WTC11 (cell line): ENCODE measurements around the gene ZER1. TPM values are rescaled to one million over a fixed set of nuclear protein-coding genes. Genes with fewer than 3 reads are reported as not detected.

ENCODE experiments used
- ATAC-seq: fragments of 200-7000 bp; cut with Tn5 transposase; 2 replicates; pipeline ENCODE4 v1.10.0; 2021; ENCODE audit warnings: mild to moderate bottlenecking, moderate library complexity
- CTCF ChIA-PET: fragments of 300-600 bp; sonication (Branson Sonifier 250); formaldehyde crosslinking; loops from one replicate; lab custom pipeline; 2021; ENCODE audit warnings: antibody characterized with exemption; lab: Charles Lee
- POLR2A ChIA-PET: fragments of 350-600 bp; sonication (Branson Sonifier 250); formaldehyde crosslinking; loops from one replicate; lab custom pipeline; 2021; ENCODE audit warnings: antibody characterized with exemption; lab: Charles Lee
- DNase-seq: peaks from one replicate; pipeline ENCODE4 v3.0.0; 2021; ENCODE audit warnings: low spot score
- H3K27ac Mint-ChIP-seq: 2 replicates; pipeline ENCODE4 v1.8.0; 2021; ENCODE audit warnings: mixed read lengths
- H3K27me3 Mint-ChIP-seq: 2 replicates; pipeline ENCODE4 v1.8.0; 2021; ENCODE audit warnings: low read depth, mild to moderate bottlenecking, moderate library complexity, mixed read lengths
- H3K36me3 Mint-ChIP-seq: 2 replicates; pipeline ENCODE4 v1.8.0; 2021; ENCODE audit warnings: mixed read lengths
- H3K4me1 Mint-ChIP-seq: 2 replicates; pipeline ENCODE4 v1.8.0; 2022; ENCODE audit warnings: mixed read lengths
- H3K4me3 Mint-ChIP-seq: 2 replicates; pipeline ENCODE4 v1.8.0; 2021; ENCODE audit warnings: mild to moderate bottlenecking, moderate library complexity, mixed read lengths
- H3K9me3 Mint-ChIP-seq: 2 replicates; pipeline ENCODE4 v1.8.0; 2021; ENCODE audit warnings: mixed read lengths
- AFF4 ChIP-seq: sonication (generic); formaldehyde crosslinking; IDR thresholded peaks from 2 replicates; pipeline ENCODE4 v1.8.1; 2023; ENCODE audit warnings: mild to moderate bottlenecking, missing genetic modification reagents, borderline replicate concordance
- ATF3 ChIP-seq: sonication (generic); formaldehyde crosslinking; conservative IDR thresholded peaks from 2 replicates; pipeline ENCODE4 v1.8.1; 2022; ENCODE audit warnings: mild to moderate bottlenecking, missing genetic modification reagents
- CREM ChIP-seq: sonication (generic); formaldehyde crosslinking; IDR thresholded peaks from 2 replicates; pipeline ENCODE4 v1.8.1; 2022; ENCODE audit warnings: mild to moderate bottlenecking, missing genetic modification reagents, moderate library complexity
- E2F4 ChIP-seq: sonication (generic); formaldehyde crosslinking; IDR thresholded peaks from 2 replicates; pipeline ENCODE4 v1.8.1; 2022; ENCODE audit warnings: low read depth, mild to moderate bottlenecking, moderate library complexity, missing genetic modification reagents, borderline replicate concordance
- E2F5 ChIP-seq: sonication (generic); formaldehyde crosslinking; IDR thresholded peaks from 2 replicates; pipeline ENCODE4 v1.8.1; 2022; ENCODE audit warnings: mild to moderate bottlenecking, moderate library complexity, missing genetic modification reagents
- ETV6 ChIP-seq: sonication (generic); formaldehyde crosslinking; IDR thresholded peaks from 2 replicates; pipeline ENCODE4 v1.8.1; 2022; ENCODE audit warnings: mild to moderate bottlenecking, missing genetic modification reagents
- FOXJ3 ChIP-seq: sonication (generic); formaldehyde crosslinking; IDR thresholded peaks from 2 replicates; pipeline ENCODE4 v1.9.0; 2021; ENCODE audit warnings: missing genetic modification reagents, mild to moderate bottlenecking, borderline replicate concordance
- FOXP1 ChIP-seq: sonication (generic); formaldehyde crosslinking; IDR thresholded peaks from 2 replicates; pipeline ENCODE4 v1.8.0; 2022; ENCODE audit warnings: missing genetic modification reagents, mild to moderate bottlenecking, moderate library complexity, borderline replicate concordance
- FOXP4 ChIP-seq: sonication (generic); formaldehyde crosslinking; IDR thresholded peaks from 2 replicates; pipeline ENCODE4 v1.8.0; 2022; ENCODE audit warnings: mild to moderate bottlenecking, missing genetic modification reagents
- GABPB1 ChIP-seq: sonication (generic); formaldehyde crosslinking; IDR thresholded peaks from 2 replicates; pipeline ENCODE4 v1.8.1; 2023; ENCODE audit warnings: mild to moderate bottlenecking, missing genetic modification reagents
- MAX ChIP-seq: sonication (generic); formaldehyde crosslinking; IDR thresholded peaks from 2 replicates; pipeline ENCODE4 v1.8.0; 2022; ENCODE audit warnings: mild to moderate bottlenecking, missing genetic modification reagents
- NFE2L1 ChIP-seq: sonication (generic); formaldehyde crosslinking; IDR thresholded peaks from 2 replicates; pipeline ENCODE4 v1.8.1; 2023; ENCODE audit warnings: missing genetic modification reagents
- NFYB ChIP-seq: sonication (generic); formaldehyde crosslinking; conservative IDR thresholded peaks from 2 replicates; pipeline ENCODE4 v1.8.0; 2022; ENCODE audit warnings: low read depth, missing genetic modification reagents
- NR2C2 ChIP-seq: sonication (generic); formaldehyde crosslinking; IDR thresholded peaks from 2 replicates; pipeline ENCODE4 v1.8.0; 2022; ENCODE audit warnings: mild to moderate bottlenecking, missing genetic modification reagents
- SMAD3 ChIP-seq: sonication (generic); formaldehyde crosslinking; IDR thresholded peaks from 2 replicates; pipeline ENCODE4 v1.8.0; 2022; ENCODE audit warnings: missing genetic modification reagents, mild to moderate bottlenecking, borderline replicate concordance
- TCF7 ChIP-seq: sonication (generic); formaldehyde crosslinking; IDR thresholded peaks from 2 replicates; pipeline ENCODE4 v1.8.0; 2022; ENCODE audit warnings: mild to moderate bottlenecking, low read depth, missing genetic modification reagents, moderate library complexity
- TEAD1 ChIP-seq: sonication (generic); formaldehyde crosslinking; IDR thresholded peaks from 2 replicates; pipeline ENCODE4 v1.8.0; 2022; ENCODE audit warnings: mild to moderate bottlenecking, missing genetic modification reagents
- USF2 ChIP-seq: sonication (generic); formaldehyde crosslinking; IDR thresholded peaks from 2 replicates; pipeline ENCODE4 v1.8.1; 2023; ENCODE audit warnings: mild to moderate bottlenecking, missing genetic modification reagents, moderate library complexity
- ZNF121 ChIP-seq: sonication (generic); formaldehyde crosslinking; IDR thresholded peaks from 2 replicates; pipeline ENCODE4 v1.8.0; 2023; ENCODE audit warnings: missing genetic modification reagents
- ZNF232 ChIP-seq: sonication (generic); formaldehyde crosslinking; IDR thresholded peaks from 2 replicates; pipeline ENCODE4 v1.8.0; 2022; ENCODE audit warnings: mild to moderate bottlenecking, missing genetic modification reagents
- ZNF416 ChIP-seq: fragments of 250-450 bp; sonication (Bioruptor Pico); IDR thresholded peaks from 2 replicates; pipeline ENCODE4 v1.9.0; 2021; ENCODE audit warnings: mild to moderate bottlenecking, inconsistent platforms
- total RNA-seq: library from RNA; stranded (reverse); gene quantifications from 3 replicates; pipeline ENCODE4 v1.2.3, GENCODE V29; 2021

ZER1 gene
- total RNA-seq, 1 experiment from 2014 or later = 23.8 TPM

- Mint-ChIP-seq H3K9me3 (no peaks in the 10 kb centered on the region), H3K4me3 (peak overlapping the region; percentile 50), H3K27me3 (no peaks in the 10 kb centered on the region; the same call in 1 of the 2 replicates), H3K36me3 (peaks cover 58% of the 10 kb centered on the region), H3K27ac (no peak overlapping the region), H3K4me1 (peaks cover 57% of the 10 kb centered on the region)
- ChIA-PET POLR2A (interaction anchor here (0.6 to 1.0 kb wide), 3 partner anchors 8 to 390 kb away, joined by 3 to 5 read pairs (median 5); partner anchors contain the start of gene SPTAN1), CTCF (interaction anchor here (1.7 to 2.1 kb wide), 2 partner anchors 13 to 53 kb away, joined by 5 to 10 read pairs; partner anchors contain the start of gene PKN3)
- ATAC-seq (no peak; the same call in 1 of the 2 replicates), DNase-seq (peak; percentile 46)
- 0 out of 2 replicates have a peak, but pooled peaks have one; percentile 47 for TF ChIP-seq ZNF416 (CRISPR knock-in tag)
- no peak for TF ChIP-seq E2F5 (CRISPR knock-in tag)
Observed at GRCh38 chr9:128689293-128689774, 82.4 kb downstream of the ZER1 start.

GRCh38 chr9:128688501-128689292, 83.0 kb downstream of the ZER1 start, which contains the start of gene SET:
SET (plus strand) TSS chr9:128689222; CDS start chr9:128689583, 361 bp downstream.
- peaks cover 57% of the 10 kb centered on the region for H3K4me1 Mint-ChIP-seq
- no peaks in the 10 kb centered on the region; the same call in 1 of the 2 replicates for H3K27me3 Mint-ChIP-seq
- no peaks in the 10 kb centered on the region for H3K9me3 Mint-ChIP-seq
- peak within 1 kb of the TSS; percentile 98 for H3K27ac Mint-ChIP-seq
- POLR2A ChIA-PET = interaction anchor here (1.0 kb wide), 2 partner anchors 9 to 136 kb away, joined by 3 to 5 read pairs; partner anchors contain the start of gene SPTAN1
- peak; percentile 93 for DNase-seq
- peak; percentile 84 for ATAC-seq
- peak within 1 kb of the TSS; percentile 96 for H3K4me3 Mint-ChIP-seq
- CTCF ChIA-PET = interaction anchor here (1.0 to 2.1 kb wide), 4 partner anchors 13 to 53 kb away, joined by 4 to 10 read pairs (median 6); partner anchors contain the start of gene PKN3
- H3K36me3 Mint-ChIP-seq = peaks cover 52% of the 10 kb centered on the region
- no peak for TF ChIP-seq FOXJ3
- peak; percentile 33; the same call in 1 of the 2 replicates for TF ChIP-seq NFYB (CRISPR knock-in tag)
- TF ChIP-seq E2F4 (CRISPR knock-in tag) = 0 out of 2 replicates have a peak, but pooled peaks have one; percentile 34
- TF ChIP-seq FOXP4 (CRISPR knock-in tag) = peak; percentile 9; the same call in 1 of the 2 replicates
- peak; percentile 51; the same call in 1 of the 2 replicates for TF ChIP-seq GABPB1 (CRISPR knock-in tag)
- no peak for TF ChIP-seq NR2C2 (CRISPR knock-in tag)
- TF ChIP-seq ZNF232 (CRISPR knock-in tag) = peak; percentile 15; the same call in 1 of the 2 replicates
- no peak for TF ChIP-seq TCF7 (CRISPR knock-in tag)
- peak; percentile 53 for TF ChIP-seq MAX (CRISPR knock-in tag)
- peak; percentile 86 for TF ChIP-seq E2F5 (CRISPR knock-in tag)
- TF ChIP-seq ATF3 (CRISPR knock-in tag) = no peak
- TF ChIP-seq SMAD3 (CRISPR knock-in tag) = no peak
- no peak for TF ChIP-seq NFE2L1
- TF ChIP-seq ETV6 (CRISPR knock-in tag) = peak; percentile 55; the same call in 1 of the 2 replicates
- peak; percentile 97 for TF ChIP-seq USF2 (CRISPR knock-in tag)
- TF ChIP-seq AFF4 (CRISPR knock-in tag) = no peak
- TF ChIP-seq TEAD1 (CRISPR knock-in tag) = 0 out of 2 replicates have a peak, but pooled peaks have one; percentile 51
- TF ChIP-seq FOXP1 = no peak; the same call in 1 of the 2 replicates
- TF ChIP-seq CREM = 0 out of 2 replicates have a peak, but pooled peaks have one; percentile 19
- TF ChIP-seq ZNF121 (CRISPR knock-in tag) = no peak
